ENCODE data around the gene GNG7.
"Not testable (repeated sequence)": the region's sequence is repeated elsewhere in the genome, so short reads cannot be mapped to it uniquely, and the experiment has no call there.

Gene GNG7

DNA sequence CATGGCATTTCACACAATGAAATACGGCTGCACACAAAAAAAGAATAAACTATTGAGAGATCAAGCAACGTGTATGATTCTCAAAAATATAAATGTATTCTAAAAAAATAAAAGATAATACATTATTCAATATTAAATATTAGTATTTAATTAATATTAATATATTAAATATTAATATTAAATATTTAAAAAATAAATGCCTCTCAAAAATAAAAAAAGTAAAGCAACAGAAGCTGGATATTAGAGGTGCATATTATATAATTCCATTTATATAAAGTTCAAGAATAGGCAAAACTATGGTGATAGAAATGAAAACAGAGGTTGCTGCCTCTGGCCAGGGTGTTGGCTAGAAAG lies 169.4 kb downstream of the GNG7 start:
- TF ChIP-seq ZFP3 (CRISPR knock-in tag; IDR thresholded peaks at IDR 0.05) (no peak), OSR1 (CRISPR knock-in tag; IDR thresholded peaks at IDR 0.05) (no peak), ESRRG (CRISPR knock-in tag; IDR thresholded peaks at IDR 0.05) (no peak)
- TF ChIP-seq, protein P1, sequence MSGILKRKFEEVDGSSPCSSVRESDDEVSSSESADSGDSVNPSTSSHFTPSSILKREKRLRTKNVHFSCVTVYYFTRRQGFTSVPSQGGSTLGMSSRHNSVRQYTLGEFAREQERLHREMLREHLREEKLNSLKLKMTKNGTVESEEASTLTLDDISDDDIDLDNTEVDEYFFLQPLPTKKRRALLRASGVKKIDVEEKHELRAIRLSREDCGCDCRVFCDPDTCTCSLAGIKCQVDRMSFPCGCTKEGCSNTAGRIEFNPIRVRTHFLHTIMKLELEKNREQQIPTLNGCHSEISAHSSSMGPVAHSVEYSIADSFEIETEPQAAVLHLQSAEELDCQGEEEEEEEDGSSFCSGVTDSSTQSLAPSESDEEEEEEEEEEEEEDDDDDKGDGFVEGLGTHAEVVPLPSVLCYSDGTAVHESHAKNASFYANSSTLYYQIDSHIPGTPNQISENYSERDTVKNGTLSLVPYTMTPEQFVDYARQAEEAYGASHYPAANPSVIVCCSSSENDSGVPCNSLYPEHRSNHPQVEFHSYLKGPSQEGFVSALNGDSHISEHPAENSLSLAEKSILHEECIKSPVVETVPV (CRISPR knock-in tag; IDR thresholded peaks at IDR 0.05): no peak
- no peak for ATAC-seq

DNA sequence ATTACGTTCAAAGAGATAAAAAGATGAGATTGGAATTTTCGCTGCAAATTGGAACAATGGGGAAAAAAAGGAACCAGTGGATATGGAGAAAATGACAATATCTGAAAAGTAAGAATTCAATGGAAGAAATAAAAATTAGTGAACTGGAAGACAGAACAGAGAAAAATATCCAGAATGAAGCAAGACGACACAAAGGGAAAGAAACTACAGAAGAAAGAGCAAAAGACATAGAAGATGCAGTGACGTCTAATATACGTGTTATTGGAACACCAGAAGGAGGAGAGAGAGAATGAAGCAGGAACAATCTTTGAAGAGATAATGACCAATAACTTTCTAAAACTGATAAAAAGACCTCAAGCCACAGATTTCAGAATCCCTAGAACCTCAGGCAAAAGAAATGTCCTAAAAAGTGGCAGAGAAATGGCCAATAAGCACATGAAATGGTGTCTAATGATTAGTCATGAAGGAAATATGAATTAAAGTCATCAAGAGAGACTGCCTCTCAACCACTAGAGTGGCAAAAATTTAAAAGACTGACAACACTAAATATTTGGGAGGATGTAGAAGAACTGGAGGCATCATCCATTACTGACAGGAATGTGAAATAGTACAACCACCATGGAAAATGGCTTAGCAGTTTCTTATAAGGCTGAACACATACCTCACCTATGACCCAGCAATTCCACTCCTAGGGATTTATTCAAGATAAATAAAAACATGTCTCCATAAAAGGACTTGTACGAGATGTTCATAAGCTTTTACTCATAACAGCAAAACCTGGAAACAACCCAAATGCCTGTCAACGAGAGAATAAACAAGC lies 170.0 kb downstream of the GNG7 start:
- peak; percentile 70 for ATAC-seq
- peak; percentile 59 for TF ChIP-seq ZFP30 (CRISPR knock-in tag; IDR thresholded peaks at IDR 0.05)
- TF ChIP-seq, protein P2, sequence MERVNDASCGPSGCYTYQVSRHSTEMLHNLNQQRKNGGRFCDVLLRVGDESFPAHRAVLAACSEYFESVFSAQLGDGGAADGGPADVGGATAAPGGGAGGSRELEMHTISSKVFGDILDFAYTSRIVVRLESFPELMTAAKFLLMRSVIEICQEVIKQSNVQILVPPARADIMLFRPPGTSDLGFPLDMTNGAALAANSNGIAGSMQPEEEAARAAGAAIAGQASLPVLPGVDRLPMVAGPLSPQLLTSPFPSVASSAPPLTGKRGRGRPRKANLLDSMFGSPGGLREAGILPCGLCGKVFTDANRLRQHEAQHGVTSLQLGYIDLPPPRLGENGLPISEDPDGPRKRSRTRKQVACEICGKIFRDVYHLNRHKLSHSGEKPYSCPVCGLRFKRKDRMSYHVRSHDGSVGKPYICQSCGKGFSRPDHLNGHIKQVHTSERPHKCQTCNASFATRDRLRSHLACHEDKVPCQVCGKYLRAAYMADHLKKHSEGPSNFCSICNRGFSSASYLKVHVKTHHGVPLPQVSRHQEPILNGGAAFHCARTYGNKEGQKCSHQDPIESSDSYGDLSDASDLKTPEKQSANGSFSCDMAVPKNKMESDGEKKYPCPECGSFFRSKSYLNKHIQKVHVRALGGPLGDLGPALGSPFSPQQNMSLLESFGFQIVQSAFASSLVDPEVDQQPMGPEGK (CRISPR knock-in tag; IDR thresholded peaks at IDR 0.05; ENCODE audit: borderline replicate concordance): no peak

DNA sequence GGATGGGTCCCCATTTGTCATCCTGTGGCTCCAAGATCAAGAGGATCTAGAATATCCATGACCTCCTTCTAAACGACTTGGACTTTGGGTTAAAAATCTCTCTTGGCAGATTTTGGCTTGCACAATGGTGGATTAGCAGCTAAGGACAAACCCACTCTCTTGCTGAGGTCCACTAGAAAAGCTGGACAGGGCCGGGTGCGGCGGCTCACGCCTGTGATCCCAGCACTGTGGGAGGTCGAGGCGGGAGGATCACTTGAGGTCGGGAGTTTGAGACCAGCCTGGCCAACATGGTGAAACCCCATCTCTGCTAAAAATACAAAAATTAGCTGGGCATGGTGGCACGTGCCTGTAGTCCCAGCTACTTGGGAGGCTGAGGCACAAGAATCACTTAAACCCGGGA lies 172.6 kb downstream of the GNG7 start:
- not testable (repeated sequence) for ATAC-seq

DNA sequence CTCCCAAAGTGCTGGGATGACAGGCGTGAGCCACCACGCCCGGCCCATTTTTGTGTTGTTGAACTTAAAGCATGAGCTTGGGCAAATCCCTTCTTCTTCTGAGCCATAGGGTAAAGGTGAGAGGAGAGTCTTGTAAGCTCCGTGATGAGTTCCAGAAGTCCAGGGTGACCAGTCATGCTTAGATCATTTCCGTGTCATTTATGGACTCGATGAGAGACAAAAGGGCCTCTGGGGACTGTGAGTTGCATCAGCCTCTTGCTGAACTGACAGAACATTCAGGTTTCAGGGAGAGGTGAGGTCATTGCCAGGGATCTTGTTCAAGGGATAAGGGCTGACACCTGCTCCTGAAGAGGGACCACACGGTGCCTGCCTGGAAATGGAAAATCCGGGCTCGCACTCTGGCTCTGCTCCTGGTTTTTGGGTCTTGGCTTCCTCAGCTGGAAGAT lies 173.0 kb downstream of the GNG7 start:
- peak; percentile 40; the same call in 2 of the 3 replicates for ATAC-seq
- no peak for TF ChIP-seq ZFP30 (CRISPR knock-in tag; IDR thresholded peaks at IDR 0.05)
- TF ChIP-seq, protein P3, sequence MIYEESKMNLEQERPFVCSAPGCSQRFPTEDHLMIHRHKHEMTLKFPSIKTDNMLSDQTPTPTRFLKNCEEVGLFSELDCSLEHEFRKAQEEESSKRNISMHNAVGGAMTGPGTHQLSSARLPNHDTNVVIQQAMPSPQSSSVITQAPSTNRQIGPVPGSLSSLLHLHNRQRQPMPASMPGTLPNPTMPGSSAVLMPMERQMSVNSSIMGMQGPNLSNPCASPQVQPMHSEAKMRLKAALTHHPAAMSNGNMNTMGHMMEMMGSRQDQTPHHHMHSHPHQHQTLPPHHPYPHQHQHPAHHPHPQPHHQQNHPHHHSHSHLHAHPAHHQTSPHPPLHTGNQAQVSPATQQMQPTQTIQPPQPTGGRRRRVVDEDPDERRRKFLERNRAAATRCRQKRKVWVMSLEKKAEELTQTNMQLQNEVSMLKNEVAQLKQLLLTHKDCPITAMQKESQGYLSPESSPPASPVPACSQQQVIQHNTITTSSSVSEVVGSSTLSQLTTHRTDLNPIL (CRISPR knock-in tag; IDR thresholded peaks at IDR 0.05; ENCODE audit: low read depth): no peak
- TF ChIP-seq ARNTL (CRISPR knock-in tag; IDR thresholded peaks at IDR 0.05; ENCODE audit: borderline replicate concordance, low read depth): no peak
- no peak for TF ChIP-seq BACH2 (CRISPR knock-in tag; IDR thresholded peaks at IDR 0.05; ENCODE audit: borderline replicate concordance)
- no peak for TF ChIP-seq SNAI2 (CRISPR knock-in tag; IDR thresholded peaks at IDR 0.05)
- TF ChIP-seq, protein P1 (CRISPR knock-in tag; IDR thresholded peaks at IDR 0.05): no peak
- TF ChIP-seq TOX (CRISPR knock-in tag; IDR thresholded peaks at IDR 0.05; ENCODE audit: borderline replicate concordance): no peak

DNA sequence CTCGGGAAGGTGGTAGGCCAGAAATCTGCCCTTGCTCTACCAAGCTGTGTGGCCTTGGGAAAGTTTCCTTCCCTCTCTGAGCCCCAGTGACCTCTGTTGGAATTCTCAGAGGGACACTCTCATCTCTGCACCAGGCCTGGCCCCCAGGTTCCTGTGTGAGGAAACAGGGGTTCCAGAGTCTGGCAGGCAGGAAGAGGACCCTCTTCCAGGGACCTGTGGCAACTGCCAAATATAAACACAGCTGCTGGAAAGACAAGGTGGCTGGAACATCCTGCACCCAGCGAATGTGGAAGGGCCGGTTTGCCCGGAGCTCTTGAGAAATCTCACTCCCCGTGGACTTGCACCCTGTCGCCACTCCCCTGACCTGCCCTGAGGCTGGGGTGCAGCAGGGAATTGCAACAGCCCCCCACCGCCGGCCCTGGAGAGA lies 173.8 kb downstream of the GNG7 start:
- TF ChIP-seq PPARA (CRISPR knock-in tag; IDR thresholded peaks at IDR 0.05; ENCODE audit: borderline replicate concordance) (no peak), RARB (CRISPR knock-in tag; IDR thresholded peaks at IDR 0.05) (no peak), ISL1 (CRISPR knock-in tag; IDR thresholded peaks at IDR 0.05) (no peak), TCF4 (CRISPR knock-in tag; IDR thresholded peaks at IDR 0.05; ENCODE audit: borderline replicate concordance) (no peak), ARNTL (CRISPR knock-in tag; IDR thresholded peaks at IDR 0.05; ENCODE audit: borderline replicate concordance, low read depth) (no peak), ZFP3 (CRISPR knock-in tag; IDR thresholded peaks at IDR 0.05) (no peak), GLIS3 (CRISPR knock-in tag; IDR thresholded peaks at IDR 0.05) (no peak), SNAI2 (CRISPR knock-in tag; IDR thresholded peaks at IDR 0.05) (no peak), OSR1 (CRISPR knock-in tag; IDR thresholded peaks at IDR 0.05) (no peak), TOX (CRISPR knock-in tag; IDR thresholded peaks at IDR 0.05; ENCODE audit: borderline replicate concordance) (no peak), ESRRG (CRISPR knock-in tag; IDR thresholded peaks at IDR 0.05) (no peak)
- TF ChIP-seq, protein P2 (CRISPR knock-in tag; IDR thresholded peaks at IDR 0.05; ENCODE audit: borderline replicate concordance): no peak
- TF ChIP-seq, protein P4, sequence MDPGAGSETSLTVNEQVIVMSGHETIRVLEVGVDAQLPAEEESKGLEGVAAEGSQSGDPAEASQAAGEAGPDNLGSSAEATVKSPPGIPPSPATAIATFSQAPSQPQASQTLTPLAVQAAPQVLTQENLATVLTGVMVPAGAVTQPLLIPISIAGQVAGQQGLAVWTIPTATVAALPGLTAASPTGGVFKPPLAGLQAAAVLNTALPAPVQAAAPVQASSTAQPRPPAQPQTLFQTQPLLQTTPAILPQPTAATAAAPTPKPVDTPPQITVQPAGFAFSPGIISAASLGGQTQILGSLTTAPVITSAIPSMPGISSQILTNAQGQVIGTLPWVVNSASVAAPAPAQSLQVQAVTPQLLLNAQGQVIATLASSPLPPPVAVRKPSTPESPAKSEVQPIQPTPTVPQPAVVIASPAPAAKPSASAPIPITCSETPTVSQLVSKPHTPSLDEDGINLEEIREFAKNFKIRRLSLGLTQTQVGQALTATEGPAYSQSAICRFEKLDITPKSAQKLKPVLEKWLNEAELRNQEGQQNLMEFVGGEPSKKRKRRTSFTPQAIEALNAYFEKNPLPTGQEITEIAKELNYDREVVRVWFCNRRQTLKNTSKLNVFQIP (CRISPR knock-in tag; IDR thresholded peaks at IDR 0.05; ENCODE audit: borderline replicate concordance, low read depth): no peak
- TF ChIP-seq, protein P3 (CRISPR knock-in tag; IDR thresholded peaks at IDR 0.05; ENCODE audit: low read depth): no peak

More for the DNA sequence above, 173.8 kb downstream of the GNG7 start:
- ATAC-seq: no peak
